SK-N-SH (cell line): ENCODE measurements around the gene MYMX. TPM values are rescaled to one million over a fixed set of nuclear protein-coding genes. Genes with fewer than 3 reads are reported as not detected.

ENCODE experiments used
- CTCF ChIA-PET: fragments of 300-600, 350-600 bp; formaldehyde crosslinking; extraction: SDS; loops from one replicate; lab custom pipeline; 2021; lab: Yijun Ruan, JAX
- POLR2A ChIA-PET: fragments of 350-600 bp; sonication (Branson Sonifier 250); formaldehyde crosslinking; extraction: SDS; loops from one replicate; lab custom pipeline; 2020; ENCODE audit warnings: antibody characterized with exemption, inconsistent platforms; lab: Yijun Ruan, JAX
- DNase-seq: peaks from one replicate; pipeline ENCODE4 v3.0.0; 2012
- H2AFZ ChIP-seq: fragments of 200-600 bp; sonication (generic); 2 replicates; pipeline ENCODE4 v1.8.1; 2016; ENCODE audit warnings: antibody characterized with exemption, mild to moderate bottlenecking, low read depth
- H3F3A ChIP-seq: fragments of 200-600 bp; sonication (generic); replicated peaks from 2 replicates; pipeline ENCODE3; 2016; ENCODE audit warnings: antibody characterized with exemption, mild to moderate bottlenecking; ENCODE audit not compliant: insufficient read depth
- H3K27ac ChIP-seq, 2 experiments: fragments of 200-500 bp in 1 of 2; fragments of 200-600 bp in 1 of 2; sonication (Bioruptor generic) in 1 of 2; sonication (generic), shearing (Covaris generic) in 1 of 2; 2 replicates each; pipeline versions ENCODE4 v1.5.1 to v1.6.1; 2014 to 2016; ENCODE audit warnings: low read depth in 2 of 2, inconsistent platforms in 1 of 2, low read length in 1 of 2, mild to moderate bottlenecking in 1 of 2, mixed read lengths in 1 of 2
- H3K27me3 ChIP-seq: fragments of 200-600 bp; sonication (generic), shearing (Covaris generic); 2 replicates; pipeline ENCODE4 v1.6.1; 2016; ENCODE audit warnings: mixed run types; ENCODE audit not compliant: insufficient read depth
- H3K36me3 ChIP-seq, 2 experiments: fragments of 200-500 bp in 1 of 2; fragments of 200-600 bp in 1 of 2; sonication (Bioruptor generic) in 1 of 2; sonication (generic) in 1 of 2; replicated peaks in 1 of 2; 2 replicates each; pipeline versions ENCODE3 to v1.5.1; 2014 to 2016; ENCODE audit warnings: low read length in 1 of 2, mild to moderate bottlenecking in 1 of 2; ENCODE audit not compliant: insufficient read depth in 2 of 2, control insufficient read depth in 1 of 2
- H3K4me1 ChIP-seq, 2 experiments: fragments of 200-500 bp in 1 of 2; fragments of 200-600 bp in 1 of 2; sonication (Bioruptor generic) in 1 of 2; sonication (generic), shearing (Covaris generic) in 1 of 2; 2 replicates each; pipeline versions ENCODE4 v1.5.1 to v1.6.1; 2014 to 2016; ENCODE audit warnings: low read depth in 1 of 2, low read length in 1 of 2, mixed run types in 1 of 2; ENCODE audit not compliant: insufficient read depth in 2 of 2, control insufficient read depth in 1 of 2
- H3K4me2 ChIP-seq: fragments of 200-600 bp; sonication (generic), shearing (Covaris generic); 2 replicates; pipeline ENCODE4 v1.6.1; 2017; ENCODE audit warnings: mixed run types
- H3K4me3 ChIP-seq, 2 experiments: fragments of 200-500 bp in 1 of 2; fragments of 200-600 bp in 1 of 2; sonication (Bioruptor generic) in 1 of 2; sonication (generic), shearing (Covaris generic) in 1 of 2; 2 replicates each; pipeline versions ENCODE4 v1.5.1 to v1.8.1; 2014 to 2016; ENCODE audit warnings: low read depth in 2 of 2, inconsistent platforms in 1 of 2, low read length in 1 of 2, mild to moderate bottlenecking in 1 of 2, mixed read lengths in 1 of 2, moderate library complexity in 1 of 2
- H3K79me2 ChIP-seq: fragments of 200-600 bp; sonication (generic); 2 replicates; pipeline ENCODE4 v1.8.1; 2017; ENCODE audit warnings: mild to moderate bottlenecking; ENCODE audit not compliant: insufficient read depth
- H3K9ac ChIP-seq: fragments of 200-600 bp; sonication (generic); 2 replicates; pipeline ENCODE4 v1.6.1; 2017; ENCODE audit warnings: mixed run types
- H3K9me2 ChIP-seq: fragments of 200-600 bp; sonication (generic); 2 replicates; pipeline ENCODE4 v1.6.1; 2017; ENCODE audit warnings: mixed run types
- H3K9me3 ChIP-seq: fragments of 200-600 bp; sonication (generic); 2 replicates; pipeline ENCODE4 v1.6.1; 2017; ENCODE audit warnings: mixed run types, mild to moderate bottlenecking, moderate library complexity
- H4K20me1 ChIP-seq: fragments of 200-600 bp; sonication (generic); 2 replicates; pipeline ENCODE4 v1.6.1; 2017; ENCODE audit warnings: mild to moderate bottlenecking, mixed run types; ENCODE audit not compliant: insufficient read depth
- CHD2 ChIP-seq: fragments of 150-350 bp; IDR thresholded peaks from 2 replicates; pipeline ENCODE4 v1.6.1; 2018; ENCODE audit warnings: low read length; ENCODE audit not compliant: partially characterized antibody
- EP300 ChIP-seq, 2 experiments: IDR thresholded peaks; 2 replicates each; pipeline versions ENCODE4 v1.4.0 to v1.6.1; 2012; ENCODE audit warnings: borderline replicate concordance in 1 of 2, low read depth in 1 of 2, low read length in 1 of 2
- EZH2phosphoT487 ChIP-seq: fragments of 200-600 bp; sonication (generic); IDR thresholded peaks from 2 replicates; pipeline ENCODE4 v1.6.1; 2017; ENCODE audit warnings: low read depth, mixed run types, mild to moderate bottlenecking, antibody characterized with exemption, moderate library complexity, borderline replicate concordance
- FOXJ3 ChIP-seq: sonication (generic); formaldehyde crosslinking; IDR thresholded peaks from 2 replicates; pipeline ENCODE4 v1.5.1; 2020; ENCODE audit warnings: mild to moderate bottlenecking, missing genetic modification reagents
- FOXM1 ChIP-seq: IDR thresholded peaks from 2 replicates; pipeline ENCODE4 v1.4.0; 2012; ENCODE audit warnings: low read depth, mild to moderate bottlenecking
- GABPA ChIP-seq: IDR thresholded peaks from 2 replicates; pipeline ENCODE4 v1.4.0; 2012; ENCODE audit warnings: low read depth, mild to moderate bottlenecking
- GATA2 ChIP-seq: sonication (generic); formaldehyde crosslinking; IDR thresholded peaks from 2 replicates; pipeline ENCODE4 v1.5.0; 2020; ENCODE audit warnings: mild to moderate bottlenecking, missing genetic modification reagents
- IRF3 ChIP-seq: fragments of 150-350 bp; IDR thresholded peaks from 2 replicates; pipeline ENCODE4 v1.6.1; 2016; ENCODE audit warnings: mild to moderate bottlenecking, low read depth, low read length
- MEF2A ChIP-seq: IDR thresholded peaks from 2 replicates; pipeline ENCODE4 v1.4.0; 2012; ENCODE audit warnings: low read depth, borderline replicate concordance
- MXI1 ChIP-seq: IDR thresholded peaks from 2 replicates; pipeline ENCODE4 v1.6.1; 2012; ENCODE audit warnings: mild to moderate bottlenecking, low read depth, low read length, improper control_type of control experiment
- POLR2AphosphoS5 ChIP-seq: IDR thresholded peaks from 2 replicates; pipeline ENCODE4 v1.6.1; 2012; ENCODE audit warnings: low read depth, low read length
- RAD21 ChIP-seq: IDR thresholded peaks from 2 replicates; pipeline ENCODE4 v1.6.1; 2012; ENCODE audit warnings: mild to moderate bottlenecking, low read length
- RCOR1 ChIP-seq: fragments of 150-350 bp; IDR thresholded peaks from 2 replicates; pipeline ENCODE4 v1.6.1; 2017; ENCODE audit warnings: antibody characterized with exemption, low read length
- RFX5 ChIP-seq: IDR thresholded peaks from 2 replicates; pipeline ENCODE4 v1.6.1; 2012; ENCODE audit warnings: mild to moderate bottlenecking, improper control_type of control experiment, low read length
- RXRA ChIP-seq: IDR thresholded peaks from 2 replicates; pipeline ENCODE4 v1.4.0; 2012; ENCODE audit warnings: low read depth, mild to moderate bottlenecking, borderline replicate concordance
- SMC3 ChIP-seq: IDR thresholded peaks from 2 replicates; pipeline ENCODE4 v1.6.1; 2012; ENCODE audit warnings: low read depth, low read length, improper control_type of control experiment
- TAF1 ChIP-seq: IDR thresholded peaks from 2 replicates; pipeline ENCODE4 v1.6.1; 2012; ENCODE audit warnings: low read depth, mild to moderate bottlenecking, low read length, moderate library complexity, borderline replicate concordance
- TEAD4 ChIP-seq: IDR thresholded peaks from 2 replicates; pipeline ENCODE4 v1.4.0; 2012; ENCODE audit warnings: mild to moderate bottlenecking, borderline replicate concordance; ENCODE audit not compliant: insufficient read depth
- WGBS: methylation state at CpG from one replicate; pipeline ENCODE4 v1.1.6; 2017; ENCODE audit warnings: low lambda C conversion rate; 5-methylcytosine and 5-hydroxymethylcytosine counted together
- polyA plus RNA-seq, 3 experiments: library from polyadenylated mRNA; depleted of rRNA; stranded (reverse); fragments of >200 nt; gene quantifications; 2 replicates each; pipeline ENCODE4 v1.2.3, GENCODE V29; 2012
- TF ChIP-seq, protein P1 (sequence below): fragments of 200-600 bp; sonication (generic); IDR thresholded peaks from 2 replicates; pipeline ENCODE4 v1.6.1; 2017; ENCODE audit warnings: antibody characterized with exemption, mild to moderate bottlenecking, moderate library complexity
- TF ChIP-seq, protein P2 (sequence below): IDR thresholded peaks from 2 replicates; pipeline ENCODE4 v1.4.0; 2012; ENCODE audit warnings: low read depth, borderline replicate concordance
- TF ChIP-seq, protein P3 (sequence below): IDR thresholded peaks from 2 replicates; pipeline ENCODE4 v1.4.0; 2012; ENCODE audit warnings: low read depth
- TF ChIP-seq, protein P4 (sequence below): fragments of 150-350 bp; IDR thresholded peaks from 2 replicates; pipeline ENCODE4 v1.6.1; 2017; ENCODE audit warnings: antibody characterized with exemption, low read length, low read depth, borderline replicate concordance

Gene MYMX
- polyA plus RNA-seq, 1 of the 3 experiments (the other 2 are of a cell fraction), result not detected

DNA sequence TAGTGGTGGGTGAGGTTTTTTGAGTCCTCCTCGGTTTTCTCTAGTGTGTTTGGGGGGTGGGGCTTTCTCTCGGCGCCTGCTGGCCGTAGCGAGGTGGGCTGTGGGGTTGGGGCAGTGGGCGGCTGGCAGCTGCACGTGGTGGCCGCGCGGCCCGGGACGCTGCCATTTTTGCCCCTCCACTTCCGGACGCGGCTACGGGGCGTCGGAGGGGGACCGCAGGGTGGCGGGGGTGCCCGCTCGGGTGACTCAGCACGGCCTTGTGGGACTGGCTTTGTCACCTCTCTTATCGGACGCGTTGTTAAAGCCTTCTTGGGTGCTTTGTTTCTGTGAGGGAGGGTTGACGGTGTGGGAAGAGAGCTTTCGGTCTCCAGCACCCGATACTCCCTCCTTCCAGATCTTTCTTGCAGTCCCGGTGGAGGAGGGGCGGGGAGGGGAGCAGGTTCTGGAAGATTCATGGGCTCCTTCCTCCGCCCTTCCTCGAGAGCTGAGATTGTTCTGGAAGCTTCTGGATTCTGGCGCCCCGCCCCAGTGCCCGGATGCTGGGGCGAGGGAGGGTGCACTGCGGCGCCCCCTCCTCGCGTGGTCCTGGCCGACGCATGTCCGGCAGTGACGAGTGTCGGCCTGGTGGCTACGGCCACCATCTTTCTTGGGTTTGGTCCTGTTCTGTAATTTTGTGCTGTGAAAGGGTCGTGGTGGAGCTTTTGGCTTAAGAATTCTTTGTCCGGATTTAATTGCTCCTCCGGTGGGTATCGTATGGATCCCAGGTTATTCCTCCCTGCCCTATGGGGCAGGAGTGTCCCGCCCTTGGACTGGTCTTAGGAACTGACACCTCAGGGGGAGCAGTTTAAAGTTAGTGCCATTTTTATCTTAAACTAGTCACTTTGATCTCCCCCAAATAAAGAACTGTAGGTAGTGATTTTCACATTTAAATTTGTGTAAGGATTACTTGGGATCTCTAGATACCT lies 30.9 kb downstream of the MYMX start (continued):
- TF ChIP-seq, protein P1, sequence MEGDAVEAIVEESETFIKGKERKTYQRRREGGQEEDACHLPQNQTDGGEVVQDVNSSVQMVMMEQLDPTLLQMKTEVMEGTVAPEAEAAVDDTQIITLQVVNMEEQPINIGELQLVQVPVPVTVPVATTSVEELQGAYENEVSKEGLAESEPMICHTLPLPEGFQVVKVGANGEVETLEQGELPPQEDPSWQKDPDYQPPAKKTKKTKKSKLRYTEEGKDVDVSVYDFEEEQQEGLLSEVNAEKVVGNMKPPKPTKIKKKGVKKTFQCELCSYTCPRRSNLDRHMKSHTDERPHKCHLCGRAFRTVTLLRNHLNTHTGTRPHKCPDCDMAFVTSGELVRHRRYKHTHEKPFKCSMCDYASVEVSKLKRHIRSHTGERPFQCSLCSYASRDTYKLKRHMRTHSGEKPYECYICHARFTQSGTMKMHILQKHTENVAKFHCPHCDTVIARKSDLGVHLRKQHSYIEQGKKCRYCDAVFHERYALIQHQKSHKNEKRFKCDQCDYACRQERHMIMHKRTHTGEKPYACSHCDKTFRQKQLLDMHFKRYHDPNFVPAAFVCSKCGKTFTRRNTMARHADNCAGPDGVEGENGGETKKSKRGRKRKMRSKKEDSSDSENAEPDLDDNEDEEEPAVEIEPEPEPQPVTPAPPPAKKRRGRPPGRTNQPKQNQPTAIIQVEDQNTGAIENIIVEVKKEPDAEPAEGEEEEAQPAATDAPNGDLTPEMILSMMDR, result no peak; the same call in 1 of the 2 replicates
- TF ChIP-seq RFX5 (no peak), FOXM1 (no peak), FOXJ3 (CRISPR knock-in tag) (no peak), MEF2A (no peak), SMC3 (no peak), RXRA (no peak), TEAD4 (no peak), GABPA (peak; percentile 38; the same call in 1 of the 2 replicates)
- TF ChIP-seq, protein P2, sequence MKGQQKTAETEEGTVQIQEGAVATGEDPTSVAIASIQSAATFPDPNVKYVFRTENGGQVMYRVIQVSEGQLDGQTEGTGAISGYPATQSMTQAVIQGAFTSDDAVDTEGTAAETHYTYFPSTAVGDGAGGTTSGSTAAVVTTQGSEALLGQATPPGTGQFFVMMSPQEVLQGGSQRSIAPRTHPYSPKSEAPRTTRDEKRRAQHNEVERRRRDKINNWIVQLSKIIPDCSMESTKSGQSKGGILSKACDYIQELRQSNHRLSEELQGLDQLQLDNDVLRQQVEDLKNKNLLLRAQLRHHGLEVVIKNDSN, result no peak
- TF ChIP-seq, protein P3, sequence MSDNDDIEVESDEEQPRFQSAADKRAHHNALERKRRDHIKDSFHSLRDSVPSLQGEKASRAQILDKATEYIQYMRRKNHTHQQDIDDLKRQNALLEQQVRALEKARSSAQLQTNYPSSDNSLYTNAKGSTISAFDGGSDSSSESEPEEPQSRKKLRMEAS, result peak; percentile 72; the same call in 1 of the 2 replicates

GRCh38 chr6:44248579-44248978 lies 31.9 kb downstream of the MYMX start:
- POLR2A ChIA-PET, result no interaction called here
- TF ChIP-seq EZH2phosphoT487, result no peak
- TF ChIP-seq MXI1, result no peak
- TF ChIP-seq, protein P3, result no peak
- no peak for TF ChIP-seq RCOR1
- TF ChIP-seq TAF1, result no peak
- TF ChIP-seq IRF3, result no peak
- TF ChIP-seq FOXJ3 (CRISPR knock-in tag), result no peak
- TF ChIP-seq FOXM1, result no peak
- TF ChIP-seq POLR2AphosphoS5, result no peak
- no peak for TF ChIP-seq GATA2 (CRISPR knock-in tag)
- TF ChIP-seq, protein P4, sequence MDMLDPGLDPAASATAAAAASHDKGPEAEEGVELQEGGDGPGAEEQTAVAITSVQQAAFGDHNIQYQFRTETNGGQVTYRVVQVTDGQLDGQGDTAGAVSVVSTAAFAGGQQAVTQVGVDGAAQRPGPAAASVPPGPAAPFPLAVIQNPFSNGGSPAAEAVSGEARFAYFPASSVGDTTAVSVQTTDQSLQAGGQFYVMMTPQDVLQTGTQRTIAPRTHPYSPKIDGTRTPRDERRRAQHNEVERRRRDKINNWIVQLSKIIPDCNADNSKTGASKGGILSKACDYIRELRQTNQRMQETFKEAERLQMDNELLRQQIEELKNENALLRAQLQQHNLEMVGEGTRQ, result no peak
- no peak for TF ChIP-seq CHD2
- no peak for TF ChIP-seq TEAD4
- no peak for TF ChIP-seq RAD21
- TF ChIP-seq, protein P2, result no peak
- no peak for TF ChIP-seq EP300 (IDR thresholded peaks at IDR 0.05; ENCODE audit: borderline replicate concordance in 1 of 2, low read depth in 1 of 2, low read length in 1 of 2)
- DNase-seq, result no peak
- peak overlapping the region; percentile 100 for H3K9ac ChIP-seq
- H3K4me3 ChIP-seq, result peak overlapping the region; percentile 65 to 99
- peaks cover 66% of the 10 kb centered on the region for H4K20me1 ChIP-seq
- H3K79me2 ChIP-seq, result peaks cover 68% of the 10 kb centered on the region
- peaks cover 52 to 54% of the 10 kb centered on the region in 2 experiments for H3K36me3 ChIP-seq
- no peaks in the 10 kb centered on the region for H3K27me3 ChIP-seq
- CTCF ChIA-PET, result interaction anchor here (0.5 to 8.4 kb wide), 9 partner anchors 7 to 151 kb away, joined by 3 to 115 read pairs (median 27); partner anchors contain the start of genes AARS2, SLC29A1 and SLC35B2
- H2AFZ ChIP-seq, result no peak overlapping the region
- H3K9me3 ChIP-seq, result no peaks in the 10 kb centered on the region
- peak overlapping the region; percentile 86; a peak in 3 of 4 replicates for H3K27ac ChIP-seq
- no peaks in the 10 kb centered on the region for H3K9me2 ChIP-seq
- peaks cover 13 to 30% of the 10 kb centered on the region in 2 experiments; a peak in 3 of 4 replicates for H3K4me1 ChIP-seq
- H3K4me2 ChIP-seq, result peak overlapping the region; percentile 98
- peaks cover 52% of the 10 kb centered on the region for H3F3A ChIP-seq
- 0% methylated on average over 1 of the region's 1 CpG for WGBS
